Measurements from ENCODE around the gene IVD.
A peak's percentile ranks its signal among the peaks of the same experiment; 100 is the strongest.

Gene IVD

DNA sequence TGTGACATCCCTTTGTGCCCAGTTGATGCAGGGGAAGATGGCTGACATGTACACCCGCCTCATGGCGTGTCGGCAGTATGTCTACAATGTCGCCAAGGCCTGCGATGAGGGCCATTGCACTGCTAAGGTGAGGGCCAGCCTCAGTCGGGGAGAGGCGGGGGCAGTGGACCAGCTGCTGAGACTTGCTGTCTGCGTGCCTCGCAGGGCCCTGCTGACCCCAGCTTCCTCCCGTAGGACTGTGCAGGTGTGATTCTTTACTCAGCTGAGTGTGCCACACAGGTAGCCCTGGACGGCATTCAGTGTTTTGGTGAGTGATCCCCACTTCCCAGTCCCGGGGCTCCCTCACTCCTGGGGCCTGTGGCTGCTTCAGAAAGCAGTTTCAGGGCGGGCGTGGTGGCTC is 10.5 kb downstream of the IVD start:
- no peak for DNase-seq

DNA sequence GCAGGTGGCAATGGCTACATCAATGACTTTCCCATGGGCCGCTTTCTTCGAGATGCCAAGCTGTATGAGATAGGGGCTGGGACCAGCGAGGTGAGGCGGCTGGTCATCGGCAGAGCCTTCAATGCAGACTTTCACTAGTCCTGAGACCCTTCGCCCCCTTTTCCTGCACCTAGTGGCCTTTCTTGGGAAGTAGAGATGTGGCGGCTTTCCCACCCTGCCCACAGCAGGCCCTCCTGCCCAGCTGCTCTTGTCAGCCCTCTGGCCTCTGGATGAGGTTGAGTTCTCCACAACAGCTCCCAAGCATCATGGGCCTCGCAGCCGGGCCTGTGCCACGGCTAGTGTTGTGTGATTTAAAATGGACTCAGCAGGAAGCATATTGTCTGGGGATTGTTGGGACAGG is 12.5 kb downstream of the IVD start:
- no peak for DNase-seq

- no peak for DNase-seq
Observed at GRCh38 chr15:40420071-40420713, 14.6 kb downstream of the IVD start.

GRCh38 chr15:40420793-40421192 is 15.2 kb downstream of the IVD start:
- no peak for DNase-seq

DNA sequence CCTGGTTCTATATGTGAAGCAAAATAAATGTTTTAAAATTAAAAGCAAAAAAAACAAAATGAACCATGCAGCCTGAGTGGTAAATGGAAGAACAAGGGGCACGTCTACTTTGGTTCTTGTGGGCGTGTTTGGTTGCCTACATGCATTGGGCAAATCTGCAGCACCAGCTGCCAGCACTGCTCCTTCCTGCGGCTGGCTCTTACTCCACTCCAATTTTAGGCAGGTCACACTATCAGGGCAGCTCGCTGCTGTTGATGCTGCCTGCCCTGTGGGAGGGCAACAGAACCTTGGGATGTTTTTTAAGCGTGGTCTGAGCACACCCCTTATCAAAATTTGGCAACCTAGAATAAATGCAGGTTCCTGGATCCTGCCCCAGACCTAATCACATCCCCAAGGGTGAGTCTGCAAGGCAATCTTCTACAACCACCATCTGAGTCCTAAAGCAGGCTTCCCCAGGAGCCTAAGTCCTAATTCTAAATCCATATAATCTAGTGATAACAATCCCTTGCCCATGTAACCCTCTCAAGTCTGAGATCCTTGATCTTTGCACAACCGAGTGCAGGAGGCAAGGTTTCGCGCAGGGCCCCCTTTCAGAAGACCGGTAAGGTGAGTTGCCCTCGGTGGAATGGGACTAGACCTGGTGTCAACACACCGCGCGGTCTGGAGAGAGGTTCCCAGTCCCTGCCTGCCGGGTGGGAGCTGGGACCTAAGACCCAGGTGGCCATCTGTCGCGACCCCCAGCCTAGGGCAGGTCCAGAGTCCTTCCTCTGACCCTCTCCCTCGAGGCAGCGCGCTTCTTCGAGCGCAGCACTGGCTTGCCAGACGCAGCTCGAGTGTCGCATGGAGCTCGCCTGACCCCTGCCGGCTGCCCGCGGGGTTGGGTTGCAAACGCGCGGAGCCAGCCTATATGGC is 15.9 kb downstream of the IVD start:
- DNase-seq = peak; percentile 90

GRCh38 chr15:40424483-40425115 is 19.0 kb downstream of the IVD start:
- no peak for DNase-seq

DNA sequence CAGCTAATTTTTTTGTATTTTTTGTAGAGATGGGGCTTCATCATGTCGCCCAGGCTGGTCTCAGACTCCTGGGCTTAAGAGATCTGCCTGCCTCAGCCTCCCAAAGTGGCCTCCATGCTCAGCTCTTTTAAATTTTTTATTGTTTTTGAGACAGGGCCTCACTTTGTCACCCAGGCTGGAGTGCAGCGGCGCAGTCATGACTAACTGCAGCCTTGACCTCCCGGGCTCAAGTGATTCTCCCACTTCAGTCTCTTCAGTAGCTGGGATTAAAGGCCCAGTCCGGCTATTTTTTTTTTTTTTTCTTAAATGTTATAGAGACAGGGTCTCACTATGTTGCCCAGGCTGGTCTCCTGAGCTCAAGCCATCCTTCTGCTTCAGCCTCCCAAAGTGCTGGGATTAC is 20.1 kb downstream of the IVD start:
- DNase-seq = no peak

DNA sequence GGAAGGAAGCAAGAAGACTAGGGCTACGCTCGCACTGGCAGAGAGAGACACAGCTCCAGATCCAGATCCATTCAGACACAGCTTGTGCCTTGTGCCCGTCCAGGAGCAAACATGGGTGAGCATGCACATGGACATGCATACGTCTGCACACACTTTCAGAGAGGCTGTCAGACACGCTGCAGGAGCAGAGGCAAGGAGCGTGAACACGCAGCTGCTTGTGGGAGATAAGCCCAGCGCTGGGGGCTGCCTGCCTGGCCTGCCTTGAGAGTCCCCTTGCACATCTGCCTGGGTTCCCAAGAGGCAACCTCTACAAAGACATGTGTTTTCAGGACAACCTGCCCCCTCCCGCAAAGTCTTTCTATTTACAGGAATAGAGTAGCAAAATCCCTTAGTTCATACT is 21.6 kb downstream of the IVD start:
- no peak for DNase-seq

DNA sequence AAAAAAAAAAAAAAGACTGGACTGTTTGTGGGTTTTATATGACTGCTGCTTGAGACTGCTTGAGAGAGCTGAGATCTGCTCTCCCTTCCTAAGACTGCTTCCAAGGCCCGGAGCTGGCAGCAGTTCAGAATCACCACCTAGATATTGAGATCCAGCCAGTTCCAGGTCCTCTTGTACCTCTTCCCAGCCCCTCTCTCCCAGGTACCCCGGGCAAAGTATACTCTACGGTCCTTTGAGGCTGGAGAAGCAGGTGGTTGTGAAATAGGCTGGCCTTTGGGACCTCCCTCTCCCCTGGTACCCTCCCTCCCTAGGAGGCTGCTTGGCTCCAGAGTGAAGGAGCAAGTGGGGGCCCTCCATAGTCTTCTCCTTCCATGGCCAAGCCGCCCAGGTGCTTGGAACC is 22.6 kb downstream of the IVD start:
- DNase-seq = no peak

GRCh38 chr15:40429068-40429710 is 23.6 kb downstream of the IVD start:
- DNase-seq = no peak

- no peak for DNase-seq
Observed at GRCh38 chr15:40430271-40430805, 24.7 kb downstream of the IVD start.

DNA sequence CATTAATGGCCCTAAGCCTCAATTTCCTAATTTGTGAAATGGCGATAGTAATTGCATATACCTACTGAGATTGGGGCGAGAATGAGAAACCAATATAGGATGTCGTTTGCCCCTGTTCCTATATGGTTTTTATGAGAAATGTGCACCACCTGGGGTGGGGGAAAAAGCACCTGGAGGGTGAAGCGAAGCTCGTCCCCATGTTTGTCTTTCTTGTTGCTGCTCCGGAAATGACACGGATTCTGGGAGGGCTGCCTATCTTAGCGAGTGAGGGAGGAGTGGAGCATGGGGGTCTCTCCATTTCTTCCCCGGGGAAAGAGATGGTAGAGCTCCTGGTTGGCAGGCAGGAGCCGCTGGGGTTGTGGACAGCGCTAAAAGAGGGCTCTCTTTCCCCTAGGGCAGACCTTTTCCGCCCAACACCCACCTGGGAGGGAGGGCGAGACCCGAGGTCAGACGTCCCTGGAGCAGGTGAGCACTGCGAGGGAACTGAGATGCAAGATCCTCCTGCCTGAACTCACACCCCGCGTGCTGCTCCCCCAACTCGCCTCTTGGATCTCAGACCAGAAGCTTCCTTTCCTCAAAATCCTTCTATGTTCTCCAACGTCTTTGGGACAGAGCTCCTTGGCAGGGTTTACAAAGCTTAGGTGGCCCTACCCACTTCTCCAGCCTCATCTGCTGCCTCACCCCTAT is 29.6 kb downstream of the IVD start:
- DNase-seq = no peak

GRCh38 chr15:40435710-40436089 is 30.1 kb downstream of the IVD start:
- no peak for DNase-seq

DNA sequence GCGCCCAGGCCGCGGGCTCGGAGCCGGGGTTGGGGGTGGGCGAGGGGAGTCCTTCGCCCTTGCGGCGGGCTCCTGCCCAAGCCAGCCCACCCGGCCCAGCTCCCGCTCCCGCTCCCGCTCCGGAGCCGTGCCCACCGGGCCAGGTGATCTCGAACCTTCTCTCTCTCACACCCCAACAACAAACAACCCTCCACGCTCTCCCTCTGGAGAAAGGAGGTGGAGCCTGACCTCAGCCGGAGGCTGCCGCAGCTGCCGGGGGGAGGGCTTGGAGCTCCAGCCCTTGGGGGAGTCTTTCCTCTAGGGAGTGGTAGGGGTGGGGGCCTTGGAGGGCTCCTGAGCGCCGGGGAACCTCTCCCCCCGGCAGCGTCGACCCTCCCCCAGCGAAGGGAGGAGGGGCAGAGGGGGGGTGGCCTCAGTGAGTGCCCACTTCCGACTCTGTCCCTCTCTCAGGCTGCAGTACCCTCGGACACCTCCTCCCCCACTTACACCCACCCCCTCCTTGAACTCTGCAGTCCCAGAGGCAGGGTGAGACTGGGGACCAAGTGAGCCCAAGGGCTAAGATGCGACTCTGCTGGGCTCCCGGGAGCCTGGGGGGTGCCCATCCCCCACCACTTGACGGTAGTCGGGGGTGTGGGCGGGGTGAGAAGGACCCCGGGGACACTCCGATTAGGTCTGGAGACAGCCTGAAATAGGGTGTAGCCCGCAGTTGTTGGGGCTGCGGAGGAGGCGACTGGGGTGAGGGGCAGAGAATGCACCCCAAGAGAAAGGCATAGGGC is 30.7 kb downstream of the IVD start:
- DNase-seq = no peak

DNA sequence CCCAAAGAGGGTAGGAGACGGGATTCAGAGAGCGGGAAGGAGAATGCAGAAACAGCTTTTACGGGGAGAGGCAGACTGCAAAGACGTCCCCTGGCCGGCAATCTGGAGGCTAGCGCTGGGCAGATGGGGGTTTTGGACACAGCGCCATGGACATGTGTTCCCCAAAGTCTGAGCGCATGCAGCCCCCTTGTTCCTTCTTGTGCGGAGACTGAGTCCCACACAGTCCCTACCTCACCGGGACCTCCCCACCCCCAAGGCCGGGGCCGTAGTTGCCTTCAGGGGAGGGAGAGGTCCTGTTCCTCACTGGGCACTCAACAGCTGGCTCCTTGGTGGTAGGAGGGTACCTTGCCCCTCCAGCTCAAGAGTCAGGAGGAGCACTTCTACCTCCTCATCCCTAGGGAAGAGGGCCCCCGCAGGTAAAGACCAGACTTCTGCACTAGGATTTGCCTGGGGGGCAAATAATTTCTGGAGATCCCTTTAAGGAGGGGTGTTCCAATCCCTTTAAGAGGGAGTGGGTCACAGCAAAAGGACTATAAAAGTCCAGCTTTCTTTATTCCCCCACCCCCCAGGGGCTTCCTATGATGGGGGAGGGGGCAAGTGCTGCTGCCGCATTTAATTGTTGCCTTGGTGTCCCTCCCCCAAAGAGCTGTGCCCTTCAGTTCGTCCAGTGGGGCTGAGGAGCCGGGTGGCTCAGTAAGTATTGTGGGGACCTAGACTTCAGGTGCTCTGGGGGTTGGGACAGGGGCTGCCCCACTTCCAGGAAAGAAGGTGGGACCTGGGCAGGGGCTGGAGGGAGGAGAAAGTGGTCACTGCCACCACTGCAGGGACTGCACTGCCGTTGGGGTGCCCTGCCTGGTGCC is 31.5 kb downstream of the IVD start:
- DNase-seq = no peak

GRCh38 chr15:40437752-40438687 is 32.4 kb downstream of the IVD start:
- DNase-seq = no peak

GRCh38 chr15:40438712-40439111 is 33.1 kb downstream of the IVD start:
- no peak for DNase-seq

DNA sequence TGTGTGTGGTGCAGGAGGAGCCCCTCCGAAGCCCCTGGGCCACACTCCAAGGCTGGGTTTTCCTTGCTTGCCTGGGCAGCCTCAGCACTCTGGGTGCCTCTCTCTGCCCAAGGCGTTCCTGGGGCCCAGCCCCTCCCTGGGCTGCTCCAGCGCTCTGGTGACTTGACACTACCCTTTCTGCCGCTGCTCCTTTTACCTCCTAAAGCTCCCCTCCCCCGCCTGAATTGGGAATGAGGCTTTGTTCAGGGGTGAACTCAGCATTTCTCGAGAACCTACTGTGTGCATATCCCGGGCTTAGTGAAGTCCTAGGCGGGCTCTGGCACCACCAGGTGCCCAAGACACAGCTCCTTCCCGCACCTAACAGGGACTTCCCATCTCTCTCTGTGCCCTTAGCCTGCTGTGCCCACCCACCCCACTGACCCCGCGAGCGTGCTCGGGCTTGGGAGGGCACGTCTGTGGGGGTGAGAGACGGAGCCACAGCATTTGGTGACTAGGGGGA is 33.9 kb downstream of the IVD start:
- DNase-seq = no peak

- DNase-seq = peak; percentile 56
Observed at GRCh38 chr15:40439960-40440742, 34.6 kb downstream of the IVD start.
